Stimulated activated CD4-positive, alpha-beta T cell treated with anti-CD3 and anti-CD28 coated beads, Interleukin-12 subunit alpha, Interleukin-12 subunit beta, amount 100 ng/mL, for 24 hours (primary cell): ENCODE data around the gene NEMP1.
A peak's percentile ranks its signal among the peaks of the same experiment; 100 is the strongest.
"Not testable (repeated sequence)": the region's sequence is repeated elsewhere in the genome, so short reads cannot be mapped to it uniquely, and the experiment has no call there.

Experiments
- DNase-seq, 2 experiments: peaks; one replicate each; pipeline ENCODE4 v3.0.0-alpha.2; 2020; ENCODE audit warnings: low read depth in 2 of 2

The NEMP1 gene

DNA sequence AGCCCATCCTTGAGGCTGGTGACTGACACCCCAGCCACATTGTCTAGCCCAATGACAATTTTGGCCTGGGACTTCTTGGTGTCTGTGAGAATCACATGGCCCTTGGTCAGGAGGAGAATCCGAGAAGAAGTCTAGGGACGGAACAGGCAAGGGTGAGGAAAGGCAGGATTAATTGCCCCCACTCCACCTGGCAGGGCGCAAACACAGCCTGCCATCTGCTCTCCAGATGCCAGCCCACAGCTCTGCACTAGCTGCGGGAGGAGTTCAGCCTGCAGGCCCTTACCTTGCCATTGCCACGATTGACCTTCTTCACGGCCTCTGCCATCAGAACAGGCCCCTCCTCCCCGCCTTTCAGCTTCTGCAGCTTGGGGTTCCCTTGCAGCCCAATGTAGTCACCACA, 49.1 kb downstream of the NEMP1 start:
- DNase-seq: no peak

DNA sequence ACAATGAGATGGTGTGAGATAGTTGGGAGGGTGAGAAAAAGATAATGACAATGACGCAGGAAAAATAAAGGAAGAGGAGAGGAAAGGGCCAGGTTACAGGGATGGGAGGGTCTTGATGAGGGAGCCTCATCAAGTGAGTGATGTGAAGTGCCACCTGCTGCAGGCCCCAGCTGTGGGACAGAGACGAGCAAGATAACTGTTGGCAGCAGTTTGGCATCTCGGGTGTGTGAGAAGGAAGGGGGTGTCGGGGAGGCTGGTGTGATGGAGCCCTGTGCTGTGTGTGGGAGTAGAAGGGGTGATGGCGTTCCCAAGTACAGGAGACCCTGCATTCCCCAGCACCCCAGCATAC, 50.8 kb downstream of the NEMP1 start:
- DNase-seq: no peak

GRCh38 chr12:57027011-57027804, 51.4 kb downstream of the NEMP1 start:
- no peak for DNase-seq

GRCh38 chr12:57025196-57025595, 53.4 kb downstream of the NEMP1 start:
- DNase-seq: no peak

DNA sequence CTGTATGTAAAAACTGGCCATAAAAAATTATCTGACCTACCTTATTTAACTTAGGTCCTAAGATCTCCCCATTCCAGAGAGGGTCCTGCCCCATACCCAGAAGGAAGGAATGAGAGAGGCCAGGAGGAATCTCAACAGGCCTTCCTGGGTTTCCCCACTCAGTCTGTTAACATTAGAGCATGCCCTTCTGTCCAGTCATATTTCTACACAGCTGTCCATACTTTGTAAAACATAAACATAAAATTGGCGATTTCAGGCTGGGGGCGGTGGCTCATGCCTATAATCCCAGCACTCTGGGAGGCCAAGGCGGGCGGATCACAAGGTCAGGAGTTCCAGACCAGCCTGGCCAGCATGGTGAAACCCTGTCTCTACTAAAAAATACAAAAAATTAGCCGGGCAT, 56.3 kb downstream of the NEMP1 start:
- not testable (repeated sequence) for DNase-seq

GRCh38 chr12:57019983-57020719, 58.4 kb downstream of the NEMP1 start:
- no peak for DNase-seq

DNA sequence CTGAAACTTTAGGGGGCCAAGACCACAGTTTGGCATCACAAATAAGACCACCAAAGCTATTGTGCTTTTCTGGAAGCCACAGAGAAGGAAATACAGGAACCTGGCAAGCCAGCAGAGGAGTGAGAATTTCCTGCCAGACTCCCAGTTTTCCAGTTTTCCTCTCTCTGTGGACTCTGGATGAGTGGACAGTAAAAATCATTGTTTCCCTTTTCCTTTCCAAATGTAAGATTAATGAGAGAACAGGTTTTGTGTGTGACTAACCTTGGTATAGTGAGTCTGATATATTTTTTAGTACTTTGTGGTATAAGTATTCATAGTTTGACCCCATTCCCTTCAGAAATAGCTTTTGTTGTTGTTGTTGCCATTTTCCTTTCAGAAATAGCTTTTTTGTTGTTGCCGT, 59.7 kb downstream of the NEMP1 start:
- no peak for DNase-seq

DNA sequence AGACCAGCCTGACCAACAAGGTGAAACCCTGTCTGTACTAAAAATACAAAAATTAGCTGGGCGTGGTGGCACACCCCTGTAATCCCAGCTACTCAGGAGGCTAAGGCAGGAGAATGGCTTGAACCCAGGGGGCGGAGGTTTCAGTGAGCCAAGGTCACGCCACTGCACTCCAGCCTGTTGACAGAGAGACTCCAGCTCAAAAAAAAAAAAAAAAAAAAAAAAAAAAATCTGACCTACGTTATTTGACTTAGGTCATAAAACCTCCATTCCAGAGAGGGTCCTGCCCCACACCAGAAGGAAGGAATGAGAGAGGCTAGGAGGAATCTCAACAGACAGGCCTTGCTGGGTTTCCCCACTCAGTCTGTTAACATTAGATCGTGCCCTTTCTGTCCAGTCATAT, 60.2 kb downstream of the NEMP1 start:
- not testable (repeated sequence) for DNase-seq

- no peak for DNase-seq
Measured at GRCh38 chr12:57016348-57016747, 62.2 kb downstream of the NEMP1 start, which contains the start of gene TAC3. Gene TAC3 (minus strand): TSS chr12:57016529. CDS start chr12:57015797, 732 bp downstream.

DNA sequence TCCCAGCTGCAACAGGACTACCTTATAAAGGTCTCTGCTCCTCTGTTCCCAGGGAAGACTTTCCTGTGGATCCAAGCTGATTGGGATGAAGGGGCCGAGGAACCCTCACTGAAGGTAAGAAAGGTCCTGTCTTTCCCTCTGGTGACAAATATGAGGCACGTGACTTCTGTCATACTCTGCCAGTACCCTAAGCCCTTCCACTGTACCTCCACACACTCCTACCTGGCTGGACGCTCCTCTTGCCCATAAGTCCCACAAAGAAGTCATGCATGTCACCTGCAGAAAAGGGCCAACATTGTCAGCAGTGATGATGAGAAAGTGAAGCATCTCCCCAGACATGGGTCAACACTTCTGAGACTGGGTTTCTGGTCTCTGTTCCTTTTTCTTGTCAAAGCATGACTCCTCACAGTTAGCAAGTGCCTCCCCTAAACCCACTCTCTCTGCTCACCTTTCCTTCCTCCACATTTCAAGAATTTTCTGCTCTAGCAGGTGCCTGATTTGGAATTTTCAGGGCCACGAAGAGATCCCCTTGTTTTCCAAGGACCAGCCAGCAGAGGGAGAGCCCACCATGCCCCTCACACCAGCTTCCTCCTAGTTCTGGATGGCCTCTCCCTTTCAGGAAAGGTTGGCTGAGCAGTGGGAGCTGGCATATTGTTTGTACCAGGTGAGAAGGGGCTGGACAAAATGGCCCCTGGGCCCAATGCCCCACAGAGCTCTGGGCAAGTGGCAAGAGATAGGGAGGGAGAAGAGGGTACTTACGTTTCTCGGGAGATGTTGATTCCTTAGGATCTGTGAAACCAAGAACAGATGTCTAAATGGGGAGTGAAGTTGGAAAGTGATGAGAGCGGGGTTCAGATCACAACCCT, 65.8 kb downstream of the NEMP1 start:
- no peak for DNase-seq

DNA sequence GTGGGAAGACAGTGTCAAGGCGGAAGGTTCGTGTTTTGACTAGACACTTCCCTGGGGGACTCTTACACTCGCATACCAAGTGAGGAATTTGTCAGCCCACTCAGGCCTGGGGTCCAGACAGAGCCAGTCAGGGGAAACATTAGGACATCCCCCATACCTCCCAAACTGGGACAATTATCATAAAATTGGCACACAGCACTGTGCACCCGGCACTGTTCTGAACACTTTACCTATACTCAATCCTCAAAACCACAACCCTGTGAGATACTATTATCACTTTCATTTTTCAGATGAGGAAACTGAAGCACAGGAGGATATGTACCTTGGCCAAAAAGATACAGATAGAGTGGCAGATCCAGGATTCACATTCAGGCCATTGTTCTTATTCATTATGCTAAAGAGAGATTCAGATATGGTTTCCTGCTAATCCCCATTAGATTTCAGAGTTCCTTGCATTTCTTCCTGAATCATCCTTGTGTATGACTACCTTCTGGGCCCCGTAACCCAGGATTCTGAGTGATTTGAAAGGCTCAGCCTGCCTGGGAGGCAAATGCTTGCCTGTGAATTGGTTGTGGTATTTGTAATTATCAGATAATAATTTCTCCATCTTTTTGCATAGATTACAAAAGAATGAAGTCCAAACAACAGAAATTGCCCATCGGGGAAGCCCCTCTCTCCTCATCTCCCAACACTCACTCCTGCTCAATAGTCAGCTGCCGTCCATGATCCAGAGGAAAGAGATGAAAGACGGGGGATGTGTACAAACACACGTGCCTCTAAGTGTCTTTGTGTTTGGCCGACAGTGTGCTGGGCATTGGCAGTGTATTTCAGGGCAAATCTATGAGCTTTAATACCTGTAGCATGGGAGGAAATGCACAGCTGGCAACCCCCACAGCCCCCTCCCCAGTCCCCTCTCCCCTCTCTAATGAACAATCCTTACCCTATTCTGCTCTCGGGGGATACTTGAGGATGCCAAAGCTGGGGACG, 66.9 kb downstream of the NEMP1 start:
- no peak for DNase-seq

DNA sequence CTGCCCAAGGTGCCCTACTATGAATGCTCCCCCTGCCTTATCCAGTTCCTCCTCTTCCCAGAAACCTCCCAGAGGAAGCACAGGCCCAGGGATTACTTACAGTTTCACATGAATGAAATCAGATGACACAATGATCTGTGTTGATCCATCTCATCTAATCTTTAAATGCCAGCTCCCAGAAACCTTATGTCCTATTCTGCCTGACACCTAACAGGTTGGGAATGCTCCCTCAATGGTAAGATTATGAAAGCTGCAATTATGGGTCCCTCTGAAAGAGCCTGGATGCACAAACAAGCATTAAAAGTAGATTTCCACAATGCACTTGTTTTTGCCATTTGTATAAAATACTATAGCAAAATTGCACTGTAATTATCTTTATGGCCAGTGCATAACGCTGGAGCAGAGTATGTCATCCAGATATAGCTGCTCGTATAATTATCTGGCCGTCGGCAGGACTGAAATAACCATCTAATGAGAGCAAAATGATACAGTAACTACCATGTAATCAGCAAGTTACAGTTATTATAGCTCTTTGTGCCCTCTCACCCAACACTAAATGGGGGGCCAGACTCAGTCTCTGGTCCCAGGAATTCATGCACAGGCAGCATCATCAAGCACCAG, 67.9 kb downstream of the NEMP1 start:
- no peak for DNase-seq

DNA sequence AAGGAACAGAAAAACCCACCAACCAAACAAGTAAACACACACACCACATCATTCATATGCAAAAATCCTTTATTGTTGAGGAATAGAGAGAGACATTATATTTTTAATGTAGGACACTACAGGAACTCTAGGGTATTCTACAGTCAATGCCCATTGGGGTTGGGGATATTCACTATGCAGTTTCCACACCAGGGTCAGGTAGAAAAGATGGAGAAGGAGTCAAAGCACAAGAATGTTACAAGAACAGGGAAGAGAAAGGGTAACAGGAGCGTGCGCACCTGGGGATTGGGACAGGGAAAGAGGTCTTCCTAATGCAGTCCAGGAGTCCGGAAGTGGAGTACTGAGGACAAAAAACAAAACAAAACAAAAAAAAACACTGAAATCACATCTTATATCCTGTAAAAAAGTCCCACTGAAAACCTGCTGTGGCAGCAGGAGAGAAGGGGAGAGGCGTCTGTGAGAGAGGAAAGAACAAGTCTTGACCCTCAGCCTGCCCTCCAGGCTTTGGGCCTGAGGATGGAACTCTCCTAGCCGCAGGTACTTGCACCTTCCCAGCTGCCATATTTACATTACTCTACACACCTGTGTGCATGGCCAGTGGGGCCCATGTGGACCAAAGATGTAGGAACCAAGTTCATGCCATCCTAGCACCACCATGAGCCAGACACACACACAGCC, 68.5 kb downstream of the NEMP1 start:
- no peak for DNase-seq

DNA sequence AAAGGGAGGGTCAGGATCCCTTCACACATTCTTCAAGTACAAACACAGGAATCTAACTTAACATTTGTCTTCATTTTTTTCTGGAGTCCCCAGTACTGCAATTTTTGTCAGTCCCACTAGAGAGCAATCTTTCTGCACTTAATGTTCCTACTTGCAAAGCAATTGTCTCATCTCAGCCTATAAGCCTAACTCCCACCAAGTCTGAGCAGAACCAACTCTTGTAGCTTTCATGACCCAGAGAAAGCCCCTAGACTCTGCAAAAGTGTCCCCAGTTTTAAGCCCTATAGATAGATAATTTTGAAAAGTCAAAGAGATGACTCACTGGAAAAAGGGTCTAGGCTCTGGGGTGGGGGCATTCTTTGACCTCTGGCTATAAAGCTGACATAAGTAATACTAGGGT, 70.4 kb downstream of the NEMP1 start:
- DNase-seq: no peak

DNA sequence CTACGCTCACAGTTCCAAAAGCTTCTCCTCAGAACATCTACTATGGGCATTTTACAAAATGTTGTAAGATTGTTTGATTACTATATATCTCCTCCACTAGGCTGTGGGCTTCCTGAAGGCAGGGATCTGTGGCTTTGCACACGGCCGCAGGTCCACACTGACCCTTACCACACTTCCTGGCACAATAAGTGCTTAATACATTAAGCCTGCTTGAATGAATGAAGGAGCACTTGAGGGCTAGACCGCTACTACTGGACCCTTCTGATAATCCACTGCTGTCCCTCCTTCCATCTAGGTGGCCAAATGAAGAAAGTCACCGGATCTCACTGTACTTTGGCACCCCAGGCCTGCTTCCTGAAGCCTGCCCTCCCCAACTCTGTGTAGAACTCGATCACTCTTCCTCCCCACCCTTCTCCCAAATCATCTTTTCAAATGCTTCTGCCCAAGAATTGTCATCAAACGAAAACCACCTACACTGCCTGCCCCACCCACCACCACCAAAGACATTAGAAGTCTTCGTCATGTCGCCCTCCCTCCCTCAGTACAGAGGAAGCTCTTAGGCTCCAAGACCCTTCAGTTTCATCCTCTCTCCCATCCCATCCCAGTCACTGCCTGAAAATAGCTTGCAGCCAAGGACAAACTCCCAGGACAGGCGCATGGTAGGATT, 71.6 kb downstream of the NEMP1 start:
- no peak for DNase-seq

- DNase-seq: peak in 1 of 2 experiments; percentile 50
Measured at GRCh38 chr12:57005980-57006808, 72.4 kb downstream of the NEMP1 start, which contains the start of gene ZBTB39. Gene ZBTB39 (minus strand): TSS chr12:57006546. CDS start chr12:57004917, 1,629 bp downstream.
